ENCODE results near the gene CDH13. TPM values are rescaled to one million over a fixed set of nuclear protein-coding genes. Genes with fewer than 3 reads are reported as not detected.

Gene CDH13
- total and polyA plus RNA-seq, 9 of the 15 experiments (the other 6 are each of a cell fraction or from before 2014, with no cell fraction given) = 0.03 TPM; not detected in 8

- Histone ChIP-seq H3K4me1 (replicated peaks in 1 of 2; ENCODE audit: control insufficient read depth in 2 of 2, insufficient read depth in 2 of 2, low read length in 2 of 2) (no peaks in the 10 kb centered on the region), H3K36me3 (ENCODE audit: control insufficient read depth, insufficient read depth, low read length) (no peaks in the 10 kb centered on the region), H3K9ac (ENCODE audit: insufficient read depth in 1 of 2, low read depth in 2 of 2, low read length in 2 of 2) (no peak overlapping the region), H3K4me2 (ENCODE audit: insufficient read depth, low read length) (no peak overlapping the region), H2AFZ (ENCODE audit: low read depth, low read length) (no peak overlapping the region), H3K27ac (ENCODE audit: extremely low read depth, low read depth, low read length) (no peak overlapping the region), H3K9me3 (replicated peaks; ENCODE audit: control insufficient read depth, insufficient read depth, low read depth, low read length) (no peaks in the 10 kb centered on the region; the same call in 1 of the 2 replicates), H3K27me3 (ENCODE audit: control insufficient read depth in 2 of 2, insufficient read depth in 2 of 2, low read length in 2 of 2) (no peaks in the 10 kb centered on the region), H3K9me1 (ENCODE audit: control insufficient read depth, insufficient read depth, low read length) (no peaks in the 10 kb centered on the region), H3K4me3 (no peak overlapping the region), H3K79me2 (ENCODE audit: control insufficient read depth, insufficient read depth, low read length) (no peaks in the 10 kb centered on the region), H4K20me1 (replicated peaks; ENCODE audit: control insufficient read depth, insufficient read depth, low read length) (no peaks in the 10 kb centered on the region)
- no peak for DNase-seq (ENCODE audit: extremely low read depth in 1 of 4, low spot score in 3 of 4)
- no peak for ATAC-seq
- no TSS peak for BruUV-seq (replicated peaks)
- no peak for FAIRE-seq
- in situ Hi-C loops (cut with MboI) (no loop called here), intact Hi-C loops (cut with micrococcal nuclease) (no loop called here)
- ChIA-PET POLR2A (no interaction called here), CTCF (ENCODE audit: low intra/inter-chr PET ratio) (no interaction called here)
- WGBS (ENCODE audit: insufficient coverage, low coverage, missing lambda C conversion rate) = 0% methylated on average over 8 of the region's 8 CpGs
- TF ChIP-seq CBFA2T3 (IDR thresholded peaks at IDR 0.05) = no peak
- no peak for TF ChIP-seq NELFE (IDR thresholded peaks at IDR 0.05; ENCODE audit: insufficient read depth, insufficient read length)
- TF ChIP-seq, protein P1, sequence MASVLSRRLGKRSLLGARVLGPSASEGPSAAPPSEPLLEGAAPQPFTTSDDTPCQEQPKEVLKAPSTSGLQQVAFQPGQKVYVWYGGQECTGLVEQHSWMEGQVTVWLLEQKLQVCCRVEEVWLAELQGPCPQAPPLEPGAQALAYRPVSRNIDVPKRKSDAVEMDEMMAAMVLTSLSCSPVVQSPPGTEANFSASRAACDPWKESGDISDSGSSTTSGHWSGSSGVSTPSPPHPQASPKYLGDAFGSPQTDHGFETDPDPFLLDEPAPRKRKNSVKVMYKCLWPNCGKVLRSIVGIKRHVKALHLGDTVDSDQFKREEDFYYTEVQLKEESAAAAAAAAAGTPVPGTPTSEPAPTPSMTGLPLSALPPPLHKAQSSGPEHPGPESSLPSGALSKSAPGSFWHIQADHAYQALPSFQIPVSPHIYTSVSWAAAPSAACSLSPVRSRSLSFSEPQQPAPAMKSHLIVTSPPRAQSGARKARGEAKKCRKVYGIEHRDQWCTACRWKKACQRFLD (CRISPR knock-in tag; IDR thresholded peaks at IDR 0.05) = no peak
- TF ChIP-seq NUFIP1 (IDR thresholded peaks at IDR 0.05; ENCODE audit: partially characterized antibody) = no peak
- TF ChIP-seq, protein P2, sequence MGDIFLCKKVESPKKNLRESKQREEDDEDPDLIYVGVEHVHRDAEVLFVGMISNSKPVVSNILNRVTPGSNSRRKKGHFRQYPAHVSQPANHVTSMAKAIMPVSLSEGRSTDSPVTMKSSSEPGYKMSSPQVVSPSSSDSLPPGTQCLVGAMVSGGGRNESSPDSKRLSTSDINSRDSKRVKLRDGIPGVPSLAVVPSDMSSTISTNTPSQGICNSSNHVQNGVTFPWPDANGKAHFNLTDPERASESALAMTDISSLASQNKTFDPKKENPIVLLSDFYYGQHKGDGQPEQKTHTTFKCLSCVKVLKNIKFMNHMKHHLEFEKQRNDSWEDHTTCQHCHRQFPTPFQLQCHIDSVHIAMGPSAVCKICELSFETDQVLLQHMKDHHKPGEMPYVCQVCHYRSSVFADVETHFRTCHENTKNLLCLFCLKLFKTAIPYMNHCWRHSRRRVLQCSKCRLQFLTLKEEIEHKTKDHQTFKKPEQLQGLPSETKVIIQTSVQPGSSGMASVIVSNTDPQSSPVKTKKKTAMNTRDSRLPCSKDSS (IDR thresholded peaks at IDR 0.05; ENCODE audit: low read depth, partially characterized antibody) = no peak
- no peak for TF ChIP-seq SIN3B (IDR thresholded peaks at IDR 0.05; ENCODE audit: low read depth)
Observed at GRCh38 chr16:82954224-82954929, 327.6 kb downstream of the CDH13 start.

All from K562 (cell line).